Tibial nerve (tissue), 3 donors: ENCODE results near the gene PIM1.

Source experiments
- POLR2A ChIP-seq, 2 donors: fragments of 450-650 bp; IDR thresholded peaks; one replicate each; pipeline ENCODE4 v1.6.1; 2017; ENCODE audit warnings: antibody characterized with exemption in 2 of 2, mild to moderate bottlenecking in 2 of 2, moderate library complexity in 2 of 2
- TF ChIP-seq, protein P1 (sequence below), 5 experiments: fragments of 200-600 bp in 3 of 5; fragments of 450-650 bp in 2 of 5; sonication (generic) in 3 of 5; IDR thresholded peaks; one replicate each; pipeline ENCODE4 v1.5.1; 2016 to 2019; ENCODE audit warnings: antibody characterized with exemption in 5 of 5, mild to moderate bottlenecking in 3 of 5, moderate library complexity in 2 of 5

DNA sequence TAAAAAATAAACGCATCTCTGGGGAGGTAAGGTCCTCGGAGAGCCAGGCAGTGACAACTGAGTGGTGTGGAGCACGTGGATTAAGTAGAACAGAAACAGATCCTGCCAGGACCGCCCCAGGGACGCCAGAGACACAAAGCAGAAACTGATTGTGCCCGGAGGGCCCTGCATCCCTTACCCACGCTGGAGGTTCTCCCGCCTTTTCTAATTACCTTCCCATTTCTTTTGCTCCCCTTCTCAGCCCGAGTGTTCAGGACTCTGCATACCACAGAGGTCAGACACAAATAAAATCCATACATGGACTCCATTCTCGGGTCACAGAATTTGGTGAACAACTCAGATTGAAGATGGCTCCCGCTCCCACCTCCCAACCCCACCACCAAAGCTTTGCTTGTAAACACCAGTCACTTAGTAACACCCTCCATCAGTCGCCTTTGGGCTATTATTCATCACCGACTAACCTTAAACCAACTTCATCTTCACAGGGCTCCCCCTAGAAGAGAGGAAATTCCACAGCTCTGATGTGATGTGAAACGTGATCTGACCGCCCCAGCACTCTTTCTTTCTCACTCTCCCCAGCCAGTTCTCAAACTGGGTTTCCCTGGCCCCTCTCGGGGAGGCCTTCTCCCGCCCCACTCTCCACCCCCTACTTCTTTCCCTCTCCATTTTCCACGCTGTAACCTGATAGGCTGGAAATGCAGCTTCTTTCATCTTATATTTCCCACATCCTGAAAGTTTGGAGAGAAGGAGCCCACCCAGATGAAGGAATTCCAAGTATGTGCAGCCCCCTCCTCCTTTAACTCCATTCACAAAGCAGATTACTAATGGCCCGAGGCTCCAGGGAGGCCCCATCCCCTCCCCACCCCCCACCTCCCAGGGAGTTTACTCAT is 32.5 kb upstream of the PIM1 start:
- no peak for TF ChIP-seq POLR2A (IDR thresholded peaks at IDR 0.05)
- TF ChIP-seq, protein P1, sequence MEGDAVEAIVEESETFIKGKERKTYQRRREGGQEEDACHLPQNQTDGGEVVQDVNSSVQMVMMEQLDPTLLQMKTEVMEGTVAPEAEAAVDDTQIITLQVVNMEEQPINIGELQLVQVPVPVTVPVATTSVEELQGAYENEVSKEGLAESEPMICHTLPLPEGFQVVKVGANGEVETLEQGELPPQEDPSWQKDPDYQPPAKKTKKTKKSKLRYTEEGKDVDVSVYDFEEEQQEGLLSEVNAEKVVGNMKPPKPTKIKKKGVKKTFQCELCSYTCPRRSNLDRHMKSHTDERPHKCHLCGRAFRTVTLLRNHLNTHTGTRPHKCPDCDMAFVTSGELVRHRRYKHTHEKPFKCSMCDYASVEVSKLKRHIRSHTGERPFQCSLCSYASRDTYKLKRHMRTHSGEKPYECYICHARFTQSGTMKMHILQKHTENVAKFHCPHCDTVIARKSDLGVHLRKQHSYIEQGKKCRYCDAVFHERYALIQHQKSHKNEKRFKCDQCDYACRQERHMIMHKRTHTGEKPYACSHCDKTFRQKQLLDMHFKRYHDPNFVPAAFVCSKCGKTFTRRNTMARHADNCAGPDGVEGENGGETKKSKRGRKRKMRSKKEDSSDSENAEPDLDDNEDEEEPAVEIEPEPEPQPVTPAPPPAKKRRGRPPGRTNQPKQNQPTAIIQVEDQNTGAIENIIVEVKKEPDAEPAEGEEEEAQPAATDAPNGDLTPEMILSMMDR (IDR thresholded peaks at IDR 0.05) = no peak
